ENCODE measurements around the gene WFS1. TPM values are rescaled to one million over a fixed set of nuclear protein-coding genes. Genes with fewer than 3 reads are reported as not detected.

The WFS1 gene
- total and polyA plus RNA-seq, 2 of the 13 experiments (the other 11 are each of a cell fraction or from before 2014, with no cell fraction given): 39.1 to 42.2 TPM

DNA sequence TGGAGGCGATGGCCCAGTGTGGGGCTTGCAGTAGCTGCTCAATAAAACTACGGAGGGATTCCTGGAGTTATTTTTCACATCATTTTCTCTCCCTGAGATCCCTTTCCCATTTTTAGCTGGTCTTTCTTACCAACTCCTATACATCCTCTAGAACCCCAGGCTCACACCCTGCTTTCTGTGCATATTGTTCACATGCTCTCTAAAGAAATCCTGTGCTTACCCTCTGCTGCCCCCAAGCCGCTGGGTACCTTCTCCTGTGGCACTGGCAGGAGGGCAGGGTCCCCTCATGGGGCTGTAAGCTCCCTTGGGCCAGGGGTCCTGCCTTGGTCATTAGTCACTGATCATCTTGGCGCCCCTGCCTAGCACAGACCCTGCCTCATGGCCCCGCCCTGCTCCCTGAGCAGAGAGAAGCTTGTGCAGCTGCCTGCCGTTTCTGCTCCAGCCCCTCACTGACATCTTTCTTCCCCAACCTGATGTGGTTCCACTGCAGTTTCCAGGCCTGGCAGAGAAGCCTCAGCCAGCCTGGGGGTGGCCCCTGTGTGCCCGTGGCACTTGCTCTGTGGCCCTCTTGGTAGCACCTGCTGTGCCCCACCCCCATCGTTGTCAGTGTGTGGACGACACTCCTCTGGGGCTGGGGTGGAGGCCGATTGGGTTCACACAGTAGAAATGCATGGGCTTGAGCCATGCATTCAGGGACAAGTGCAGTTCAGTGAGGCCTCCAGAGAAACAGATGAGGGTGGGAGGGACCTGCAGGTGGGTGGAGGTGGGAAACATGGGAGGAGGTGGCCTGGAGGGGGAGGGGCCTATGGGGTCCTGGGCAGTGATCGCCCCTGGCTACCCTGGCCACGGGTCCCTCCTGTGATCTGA is 69.5 kb downstream of the WFS1 start:
- no peak for DNase-seq (ENCODE audit: low spot score)
- intact Hi-C loops (cut with micrococcal nuclease; ENCODE audit: unreplicated experiment) (no loop called here), in situ Hi-C loops (cut with HindIII; ENCODE audit: extremely low pct_ligation_motif_present, low pct_unique_long_range_greater_than_20kb) (loop anchor here (10.0 kb wide), 1 partner anchor 206 kb away; no protein-coding TSS in a partner anchor)
- Histone ChIP-seq H3K4me1 (ENCODE audit: insufficient read depth, low read length) (peaks cover 19% of the 10 kb centered on the region), H3K36me3 (replicated peaks in 1 of 2; ENCODE audit: control insufficient read depth in 1 of 2, insufficient read depth in 2 of 2, low read length in 2 of 2) (no peaks in the 10 kb centered on the region), H4K20me1 (ENCODE audit: insufficient read depth, low read length) (no peaks in the 10 kb centered on the region), H3K4me3 (replicated peaks in 1 of 3; ENCODE audit: insufficient read depth in 1 of 3, low read depth in 2 of 3, low read length in 3 of 3) (no peak overlapping the region), H3K27me3 (ENCODE audit: control insufficient read depth in 1 of 2, insufficient read depth in 2 of 2, low read length in 2 of 2) (peaks cover 0 to 44% of the 10 kb centered on the region in 2 experiments; a peak in 4 of 5 replicates), H3K27ac (ENCODE audit: extremely low read length, insufficient read depth, low read length) (no peak overlapping the region), H3K9ac (ENCODE audit: insufficient read depth, low read depth, low read length) (no peak overlapping the region), H3K9me3 (ENCODE audit: low read length) (no peaks in the 10 kb centered on the region), H3K4me2 (ENCODE audit: low read depth, low read length) (no peak overlapping the region), H2AFZ (ENCODE audit: low read length) (no peak overlapping the region), H3K79me2 (ENCODE audit: insufficient read depth, low read length) (no peaks in the 10 kb centered on the region)
- ChIA-PET POLR2A (no interaction called here), CTCF (ENCODE audit: low intra/inter-chr PET ratio, low total read pairs) (no interaction called here)
- FAIRE-seq: no peak
- BruUV-seq (replicated peaks): no TSS peak
- WGBS (ENCODE audit: low lambda C conversion rate): 25% methylated on average over 7 of the region's 12 CpGs
- TF ChIP-seq, protein P1, sequence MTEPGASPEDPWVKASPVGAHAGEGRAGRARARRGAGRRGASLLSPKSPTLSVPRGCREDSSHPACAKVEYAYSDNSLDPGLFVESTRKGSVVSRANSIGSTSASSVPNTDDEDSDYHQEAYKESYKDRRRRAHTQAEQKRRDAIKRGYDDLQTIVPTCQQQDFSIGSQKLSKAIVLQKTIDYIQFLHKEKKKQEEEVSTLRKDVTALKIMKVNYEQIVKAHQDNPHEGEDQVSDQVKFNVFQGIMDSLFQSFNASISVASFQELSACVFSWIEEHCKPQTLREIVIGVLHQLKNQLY (CRISPR knock-in tag; IDR thresholded peaks at IDR 0.05): no peak
- no peak for TF ChIP-seq RBM22 (optimal IDR thresholded peaks at IDR 0.05; ENCODE audit: low read length)
- TF ChIP-seq MYNN (CRISPR knock-in tag; IDR thresholded peaks at IDR 0.05; ENCODE audit: low read depth): no peak
- no peak for ATAC-seq

DNA sequence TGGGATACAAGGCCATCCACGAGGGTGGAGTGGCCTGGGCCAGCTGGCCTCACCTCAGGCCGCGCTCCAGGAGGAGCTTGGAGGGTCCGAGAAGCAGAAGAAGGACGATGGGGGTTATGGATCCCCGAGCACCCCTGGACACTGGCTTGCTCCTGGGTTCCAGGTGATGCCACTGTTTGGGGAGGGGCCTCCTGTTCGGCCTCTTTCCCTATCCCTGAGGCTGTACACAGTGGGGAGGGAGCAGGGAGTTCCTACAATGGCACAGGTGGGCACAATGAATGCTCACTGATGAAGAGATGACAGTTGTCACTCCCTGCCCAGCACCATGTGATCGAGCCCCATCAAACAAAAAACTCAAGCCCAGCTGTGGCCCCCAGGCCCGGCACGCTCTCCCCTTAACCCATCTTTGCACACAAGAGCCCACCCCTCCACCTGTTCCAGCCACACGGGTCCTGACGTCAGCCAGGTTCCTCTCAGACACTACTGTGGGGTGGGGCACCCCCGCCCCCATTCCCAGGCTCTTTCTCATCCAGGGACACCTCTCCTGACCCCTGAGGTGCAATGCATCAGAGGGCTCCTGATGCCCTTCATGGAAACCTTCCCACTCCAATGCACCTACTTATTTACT is 70.3 kb downstream of the WFS1 start:
- ATAC-seq (no peak), DNase-seq (ENCODE audit: low spot score) (no peak), FAIRE-seq (no peak)
- CTCF ChIA-PET (ENCODE audit: low intra/inter-chr PET ratio, low total read pairs): no interaction called here
- H4K20me1 ChIP-seq (ENCODE audit: insufficient read depth, low read length): no peaks in the 10 kb centered on the region
- H3K4me2 ChIP-seq (ENCODE audit: low read depth, low read length): no peak overlapping the region
- TF ChIP-seq SMAD3 (CRISPR knock-in tag; IDR thresholded peaks at IDR 0.05) (no peak), FOXC1 (CRISPR knock-in tag; IDR thresholded peaks at IDR 0.05; ENCODE audit: borderline replicate concordance) (no peak), NPAS2 (CRISPR knock-in tag; IDR thresholded peaks at IDR 0.05; ENCODE audit: borderline replicate concordance) (no peak)
- H3K4me1 ChIP-seq (ENCODE audit: insufficient read depth, low read length): peaks cover 22% of the 10 kb centered on the region
- no peaks in the 10 kb centered on the region for H3K9me3 ChIP-seq (ENCODE audit: low read length)
- no peak overlapping the region for H3K27ac ChIP-seq (ENCODE audit: extremely low read length, insufficient read depth, low read length)
- no peaks in the 10 kb centered on the region for H3K79me2 ChIP-seq (ENCODE audit: insufficient read depth, low read length)
- in situ Hi-C loops (cut with HindIII; ENCODE audit: extremely low pct_ligation_motif_present, low pct_unique_long_range_greater_than_20kb) (loop anchor here (5.0 to 10.0 kb wide), 2 partner anchors 42 to 205 kb away; no protein-coding TSS in a partner anchor), intact Hi-C loops (cut with micrococcal nuclease; ENCODE audit: unreplicated experiment) (loop anchor here (5.0 kb wide), 1 partner anchor 207 kb away; no protein-coding TSS in a partner anchor)
- POLR2A ChIA-PET: no interaction called here
- peaks cover 0 to 45% of the 10 kb centered on the region in 2 experiments; a peak in 4 of 5 replicates for H3K27me3 ChIP-seq (ENCODE audit: control insufficient read depth in 1 of 2, insufficient read depth in 2 of 2, low read length in 2 of 2)
- no peaks in the 10 kb centered on the region for H3K36me3 ChIP-seq (replicated peaks in 1 of 2; ENCODE audit: control insufficient read depth in 1 of 2, insufficient read depth in 2 of 2, low read length in 2 of 2)
- WGBS (ENCODE audit: low lambda C conversion rate): 38% methylated on average over 11 of the region's 13 CpGs
- H3K4me3 ChIP-seq (replicated peaks in 1 of 3; ENCODE audit: insufficient read depth in 1 of 3, low read depth in 2 of 3, low read length in 3 of 3): no peak overlapping the region
- no peak overlapping the region for H2AFZ ChIP-seq (ENCODE audit: low read length)
- no TSS peak for BruUV-seq (replicated peaks)
- H3K9ac ChIP-seq (ENCODE audit: insufficient read depth, low read depth, low read length): no peak overlapping the region
